Neural cell (in vitro differentiated cells): ENCODE measurements around the gene PPP3CA. TPM values are rescaled to one million over a fixed set of nuclear protein-coding genes. Genes with fewer than 3 reads are reported as not detected.

Source experiments
- H2AFZ ChIP-seq: fragments of 200-600, 300-800 bp; sonication (generic), shearing (Covaris generic); 2 replicates; pipeline ENCODE4 v1.6.0; 2014; ENCODE audit warnings: low read depth, mild to moderate bottlenecking, antibody characterized with exemption, low read length, moderate library complexity
- H3F3A ChIP-seq: fragments of 200-600 bp; shearing (Covaris generic); 2 replicates; pipeline ENCODE4 v1.6.1; 2016; ENCODE audit warnings: mild to moderate bottlenecking, moderate library complexity, mixed read lengths, antibody characterized with exemption, low read length; ENCODE audit not compliant: insufficient read depth, poor library complexity, severe bottlenecking
- H3K27ac ChIP-seq: fragments of 200-600, 300-800 bp; sonication (generic), shearing (Covaris generic); 2 replicates; pipeline ENCODE4 v1.5.1; 2014; ENCODE audit warnings: mild to moderate bottlenecking, low read length, moderate library complexity
- H3K27me3 ChIP-seq: fragments of 300-800, 200-600 bp; sonication (generic), shearing (Covaris generic); 2 replicates; pipeline ENCODE4 v1.6.0; 2014; ENCODE audit warnings: mild to moderate bottlenecking, low read depth, low read length, moderate library complexity; ENCODE audit not compliant: insufficient read depth
- H3K36me3 ChIP-seq: fragments of 300-800, 200-600 bp; sonication (generic), shearing (Covaris generic); 2 replicates; pipeline ENCODE4 v1.5.1; 2014; ENCODE audit warnings: mild to moderate bottlenecking, antibody characterized with exemption, low read length, moderate library complexity; ENCODE audit not compliant: insufficient read depth
- H3K4me2 ChIP-seq: fragments of 300-800, 200-600 bp; sonication (generic), shearing (Covaris generic); 2 replicates; pipeline ENCODE4 v1.6.0; 2014; ENCODE audit warnings: mild to moderate bottlenecking, low read length
- H3K4me3 ChIP-seq: fragments of 300-800, 200-600 bp; sonication (generic), shearing (Covaris generic); 2 replicates; pipeline ENCODE4 v1.5.1; 2014; ENCODE audit warnings: mild to moderate bottlenecking, low read length, moderate library complexity
- H3K79me2 ChIP-seq: fragments of 200-600 bp; shearing (Covaris generic); replicated peaks from 2 replicates; pipeline ENCODE4 v1.6.0; 2014; ENCODE audit warnings: mild to moderate bottlenecking, low read length, moderate library complexity; ENCODE audit not compliant: insufficient read depth
- H3K9ac ChIP-seq: fragments of 300-800, 200-600 bp; sonication (generic), shearing (Covaris generic); 2 replicates; pipeline ENCODE4 v1.6.1; 2016; ENCODE audit warnings: mild to moderate bottlenecking, low read length, mixed read lengths
- H3K9me2 ChIP-seq: fragments of 200-600 bp; shearing (Covaris generic); 2 replicates; pipeline ENCODE4 v1.6.1; 2016; ENCODE audit warnings: mild to moderate bottlenecking, low read length, mixed read lengths; ENCODE audit not compliant: insufficient read depth
- H3K9me3 ChIP-seq: fragments of 200-600, 300-800 bp; sonication (generic), shearing (Covaris generic); 2 replicates; pipeline ENCODE4 v1.6.1; 2016; ENCODE audit warnings: mild to moderate bottlenecking, mixed run types, low read length, moderate library complexity, mixed read lengths
- H4K20me1 ChIP-seq: fragments of 200-600 bp; shearing (Covaris generic); 2 replicates; pipeline ENCODE4 v1.6.1; 2016; ENCODE audit warnings: mild to moderate bottlenecking, mixed run types; ENCODE audit not compliant: insufficient read depth
- CTCF ChIP-seq: fragments of 450-650 bp; IDR thresholded peaks from 2 replicates; pipeline ENCODE4 v1.5.1; 2014; ENCODE audit warnings: antibody characterized with exemption, mild to moderate bottlenecking, moderate library complexity; ENCODE audit not compliant: poor library complexity, severe bottlenecking
- EP300 ChIP-seq: fragments of 450-650 bp; conservative IDR thresholded peaks from 2 replicates; pipeline ENCODE4 v1.6.1; 2014; ENCODE audit warnings: antibody characterized with exemption, mild to moderate bottlenecking, moderate library complexity; ENCODE audit not compliant: poor library complexity, severe bottlenecking
- EZH2 ChIP-seq: fragments of 200-600, 300-800 bp; shearing (Covaris generic), sonication (generic); IDR thresholded peaks from 2 replicates; pipeline ENCODE4 v1.6.1; 2014; ENCODE audit warnings: antibody characterized with exemption, low read length, borderline replicate concordance, mild to moderate bottlenecking; ENCODE audit not compliant: insufficient read depth, poor library complexity, severe bottlenecking
- MXI1 ChIP-seq: fragments of 450-650 bp; conservative IDR thresholded peaks from 2 replicates; pipeline ENCODE4 v1.6.1; 2014; ENCODE audit warnings: antibody characterized with exemption, mild to moderate bottlenecking; ENCODE audit not compliant: poor library complexity, severe bottlenecking
- POLR2AphosphoS5 ChIP-seq: IDR thresholded peaks from 2 replicates; pipeline ENCODE4 v1.6.1; 2012
- RAD21 ChIP-seq: fragments of 450-650 bp; conservative IDR thresholded peaks from 2 replicates; pipeline ENCODE4 v1.6.1; 2014; ENCODE audit warnings: antibody characterized with exemption, mild to moderate bottlenecking, moderate library complexity
- SMC3 ChIP-seq: fragments of 450-650 bp; conservative IDR thresholded peaks from 2 replicates; pipeline ENCODE4 v1.6.1; 2014; ENCODE audit warnings: antibody characterized with exemption, mild to moderate bottlenecking, moderate library complexity; ENCODE audit not compliant: poor library complexity
- TAF1 ChIP-seq: IDR thresholded peaks from 2 replicates; pipeline ENCODE4 v1.6.1; 2012; ENCODE audit warnings: low read depth
- polyA plus RNA-seq: library from polyadenylated mRNA; depleted of rRNA; stranded (reverse); fragments of >200 nt; gene quantifications from 2 replicates; pipeline ENCODE4 v1.2.3, GENCODE V29; 2014
- TF ChIP-seq, protein P1 (sequence below): IDR thresholded peaks from 2 replicates; pipeline ENCODE4 v1.6.1; 2012; ENCODE audit warnings: borderline replicate concordance

PPP3CA gene
- polyA plus RNA-seq, 1 donor from 2014 or later: 78.2 TPM

GRCh38 chr4:101114936-101115372 lies 232.4 kb downstream of the PPP3CA start:
- H3K27me3 ChIP-seq: no peaks in the 10 kb centered on the region
- H3K4me3 ChIP-seq: no peak overlapping the region
- no peaks in the 10 kb centered on the region for H3K9me2 ChIP-seq
- TF ChIP-seq, protein P1, sequence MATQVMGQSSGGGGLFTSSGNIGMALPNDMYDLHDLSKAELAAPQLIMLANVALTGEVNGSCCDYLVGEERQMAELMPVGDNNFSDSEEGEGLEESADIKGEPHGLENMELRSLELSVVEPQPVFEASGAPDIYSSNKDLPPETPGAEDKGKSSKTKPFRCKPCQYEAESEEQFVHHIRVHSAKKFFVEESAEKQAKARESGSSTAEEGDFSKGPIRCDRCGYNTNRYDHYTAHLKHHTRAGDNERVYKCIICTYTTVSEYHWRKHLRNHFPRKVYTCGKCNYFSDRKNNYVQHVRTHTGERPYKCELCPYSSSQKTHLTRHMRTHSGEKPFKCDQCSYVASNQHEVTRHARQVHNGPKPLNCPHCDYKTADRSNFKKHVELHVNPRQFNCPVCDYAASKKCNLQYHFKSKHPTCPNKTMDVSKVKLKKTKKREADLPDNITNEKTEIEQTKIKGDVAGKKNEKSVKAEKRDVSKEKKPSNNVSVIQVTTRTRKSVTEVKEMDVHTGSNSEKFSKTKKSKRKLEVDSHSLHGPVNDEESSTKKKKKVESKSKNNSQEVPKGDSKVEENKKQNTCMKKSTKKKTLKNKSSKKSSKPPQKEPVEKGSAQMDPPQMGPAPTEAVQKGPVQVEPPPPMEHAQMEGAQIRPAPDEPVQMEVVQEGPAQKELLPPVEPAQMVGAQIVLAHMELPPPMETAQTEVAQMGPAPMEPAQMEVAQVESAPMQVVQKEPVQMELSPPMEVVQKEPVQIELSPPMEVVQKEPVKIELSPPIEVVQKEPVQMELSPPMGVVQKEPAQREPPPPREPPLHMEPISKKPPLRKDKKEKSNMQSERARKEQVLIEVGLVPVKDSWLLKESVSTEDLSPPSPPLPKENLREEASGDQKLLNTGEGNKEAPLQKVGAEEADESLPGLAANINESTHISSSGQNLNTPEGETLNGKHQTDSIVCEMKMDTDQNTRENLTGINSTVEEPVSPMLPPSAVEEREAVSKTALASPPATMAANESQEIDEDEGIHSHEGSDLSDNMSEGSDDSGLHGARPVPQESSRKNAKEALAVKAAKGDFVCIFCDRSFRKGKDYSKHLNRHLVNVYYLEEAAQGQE: no peak
- TF ChIP-seq CTCF (no peak), TAF1 (no peak), SMC3 (no peak), EP300 (no peak), RAD21 (no peak), EZH2 (no peak), POLR2AphosphoS5 (no peak), MXI1 (no peak)
- no peaks in the 10 kb centered on the region for H3K36me3 ChIP-seq
- H3K9me3 ChIP-seq: no peaks in the 10 kb centered on the region
- no peaks in the 10 kb centered on the region for H3K79me2 ChIP-seq
- H2AFZ ChIP-seq: no peak overlapping the region
- H3K9ac ChIP-seq: no peak overlapping the region
- H4K20me1 ChIP-seq: no peaks in the 10 kb centered on the region
- no peaks in the 10 kb centered on the region for H3F3A ChIP-seq
- no peak overlapping the region for H3K27ac ChIP-seq
- H3K4me2 ChIP-seq: no peak overlapping the region

- no peak overlapping the region for H3K27ac ChIP-seq
- H3K36me3 ChIP-seq: no peaks in the 10 kb centered on the region
- no peaks in the 10 kb centered on the region for H4K20me1 ChIP-seq
- no peaks in the 10 kb centered on the region for H3K27me3 ChIP-seq
- no peaks in the 10 kb centered on the region for H3K9me2 ChIP-seq
- H3K9me3 ChIP-seq: no peaks in the 10 kb centered on the region
- H3K4me2 ChIP-seq: no peak overlapping the region
- H2AFZ ChIP-seq: no peak overlapping the region
- H3F3A ChIP-seq: no peaks in the 10 kb centered on the region
- H3K4me3 ChIP-seq: no peak overlapping the region
- H3K79me2 ChIP-seq: no peaks in the 10 kb centered on the region
- H3K9ac ChIP-seq: no peak overlapping the region
- TF ChIP-seq MXI1 (no peak), RAD21 (no peak), POLR2AphosphoS5 (no peak), EZH2 (no peak), EP300 (no peak), TAF1 (no peak), CTCF (no peak), SMC3 (no peak)
- TF ChIP-seq, protein P1: no peak
Observed at GRCh38 chr4:101104312-101105052, 242.8 kb downstream of the PPP3CA start.
